H1 (cell line): ENCODE measurements around the gene NCCRP1. TPM values are rescaled to one million over a fixed set of nuclear protein-coding genes. Genes with fewer than 3 reads are reported as not detected.

Source experiments
- CTCF ChIA-PET: fragments of 300-600 bp; sonication (Branson Sonifier 250); formaldehyde crosslinking; loops from one replicate; lab custom pipeline; 2021; ENCODE audit not compliant: partially characterized antibody; lab: Charles Lee
- POLR2A ChIA-PET: fragments of 300-600 bp; sonication (Branson Sonifier 250); formaldehyde crosslinking; loops from one replicate; lab custom pipeline; 2021; ENCODE audit warnings: inconsistent platforms; ENCODE audit not compliant: partially characterized antibody; lab: Charles Lee
- DNase-seq, 2 experiments: peaks; one replicate each; pipeline versions ENCODE4 v3.0.0 to v3.0.0-alpha.2; 2010 to 2022; ENCODE audit warnings: low spot score in 2 of 2, low read depth in 1 of 2, mixed read lengths in 1 of 2
- FAIRE-seq: peaks from 2 replicates; lab custom pipeline; 2011; peaks lifted over from hg19 to GRCh38; lab: Jason Lieb, UNC
- H2AFZ ChIP-seq: 2 replicates; pipeline ENCODE4 v1.8.1; 2012; ENCODE audit warnings: low read length, inconsistent platforms
- H2AK5ac ChIP-seq: 2 replicates; pipeline ENCODE4 v1.6.1; 2013; ENCODE audit warnings: low read depth, low read length
- H2BK120ac ChIP-seq: replicated peaks from 2 replicates; pipeline ENCODE3; 2013; ENCODE audit warnings: low read depth, low read length, inconsistent platforms
- H2BK12ac ChIP-seq: 2 replicates; pipeline ENCODE4 v1.6.1; 2013; ENCODE audit warnings: low read depth, low read length
- H2BK15ac ChIP-seq: 2 replicates; pipeline ENCODE4 v1.6.1; 2013; ENCODE audit warnings: low read length
- H2BK20ac ChIP-seq: 2 replicates; pipeline ENCODE4 v1.6.1; 2013; ENCODE audit warnings: low read length
- H2BK5ac ChIP-seq: 2 replicates; pipeline ENCODE4 v1.6.1; 2013; ENCODE audit warnings: low read depth, low read length
- H3K14ac ChIP-seq: 2 replicates; pipeline ENCODE4 v1.6.1; 2013; ENCODE audit warnings: inconsistent platforms; ENCODE audit not compliant: insufficient read length
- H3K18ac ChIP-seq: 2 replicates; pipeline ENCODE4 v1.6.1; 2013; ENCODE audit warnings: low read length; ENCODE audit errors: extremely low read depth
- H3K23ac ChIP-seq: 2 replicates; pipeline ENCODE4 v1.6.1; 2013; ENCODE audit warnings: inconsistent platforms; ENCODE audit not compliant: insufficient read length
- H3K23me2 ChIP-seq: 2 replicates; pipeline ENCODE4 v1.6.1; 2013; ENCODE audit warnings: low read depth, low read length
- H3K27ac ChIP-seq: 2 replicates; pipeline ENCODE4 v1.6.1; 2011; ENCODE audit warnings: low read depth, low read length, inconsistent platforms
- H3K27me3 ChIP-seq, 4 experiments: replicated peaks in 1 of 4; 1 replicate in 1 of 4; 2 replicates in 3 of 4; pipeline versions ENCODE4 v1.6.1 to v1.8.1; 2011 to 2013; ENCODE audit warnings: low read length in 3 of 4, mild to moderate bottlenecking in 3 of 4, inconsistent platforms in 2 of 4, mixed read lengths in 2 of 4, moderate library complexity in 1 of 4; ENCODE audit not compliant: control insufficient read depth in 3 of 4, insufficient read depth in 3 of 4; ENCODE audit errors: extremely low read depth in 1 of 4
- H3K36me3 ChIP-seq, 4 experiments: 2 replicates each; pipeline versions ENCODE4 v1.6.1 to v1.8.1; 2011 to 2013; ENCODE audit warnings: mild to moderate bottlenecking in 4 of 4, low read length in 3 of 4, moderate library complexity in 2 of 4, control low read depth in 1 of 4, inconsistent platforms in 1 of 4; ENCODE audit not compliant: insufficient read depth in 4 of 4, control insufficient read depth in 2 of 4
- H3K4ac ChIP-seq: replicated peaks from 2 replicates; pipeline ENCODE3; 2013; ENCODE audit warnings: low read length, low read depth, mixed read lengths, inconsistent platforms; ENCODE audit not compliant: insufficient read length
- H3K4me1 ChIP-seq, 4 experiments: replicated peaks in 1 of 4; 1 replicate in 1 of 4; 2 replicates in 3 of 4; pipeline versions ENCODE4 v1.6.1 to v1.8.1; 2011 to 2013; ENCODE audit warnings: low read length in 3 of 4, inconsistent platforms in 2 of 4, mixed read lengths in 1 of 4; ENCODE audit not compliant: insufficient read depth in 4 of 4, control insufficient read depth in 3 of 4
- H3K4me2 ChIP-seq, 2 experiments: 2 replicates each; pipeline versions ENCODE4 v1.6.1 to v1.8.1; 2011 to 2013; ENCODE audit warnings: low read depth in 2 of 2, low read length in 2 of 2, control low read depth in 1 of 2, inconsistent platforms in 1 of 2, mild to moderate bottlenecking in 1 of 2; ENCODE audit not compliant: insufficient read depth in 1 of 2
- H3K4me3 ChIP-seq, 4 experiments: fragments of 200-600, 300-600 bp in 1 of 4; sonication (generic), shearing (Covaris generic), sonication (Bioruptor Twin) in 1 of 4; 2 replicates each; pipeline versions ENCODE4 v1.5.1 to v1.8.1; 2011 to 2016; ENCODE audit warnings: low read length in 4 of 4, low read depth in 3 of 4, control low read depth in 2 of 4, inconsistent platforms in 2 of 4, mild to moderate bottlenecking in 2 of 4, mixed read lengths in 1 of 4, moderate library complexity in 1 of 4; ENCODE audit not compliant: insufficient read depth in 2 of 4; ENCODE audit errors: extremely low read depth in 1 of 4
- H3K56ac ChIP-seq: replicated peaks from 2 replicates; pipeline ENCODE3; 2013; ENCODE audit warnings: low read depth, mild to moderate bottlenecking, mixed read lengths, low read length, inconsistent platforms; ENCODE audit not compliant: insufficient read length
- H3K79me1 ChIP-seq: 2 replicates; pipeline ENCODE4 v1.6.1; 2013; ENCODE audit warnings: low read depth, low read length, control low read depth
- H3K79me2 ChIP-seq, 2 experiments: 2 replicates each; pipeline versions ENCODE4 v1.6.1 to v1.8.1; 2012 to 2013; ENCODE audit warnings: low read length in 2 of 2, mild to moderate bottlenecking in 2 of 2, inconsistent platforms in 1 of 2; ENCODE audit not compliant: insufficient read depth in 2 of 2, control insufficient read depth in 1 of 2
- H3K9ac ChIP-seq, 4 experiments: replicated peaks in 1 of 4; 1 replicate in 1 of 4; 2 replicates in 3 of 4; pipeline versions ENCODE4 v1.6.1 to v1.8.1; 2011 to 2013; ENCODE audit warnings: low read depth in 3 of 4, low read length in 3 of 4, control low read depth in 2 of 4, mild to moderate bottlenecking in 2 of 4, moderate library complexity in 2 of 4, inconsistent platforms in 1 of 4; ENCODE audit errors: extremely low read depth in 1 of 4
- H3K9me3 ChIP-seq, 2 experiments: 2 replicates each; pipeline versions ENCODE4 v1.6.1 to v1.8.1; 2012 to 2013; ENCODE audit warnings: mild to moderate bottlenecking in 2 of 2, moderate library complexity in 2 of 2, control low read depth in 1 of 2, inconsistent platforms in 1 of 2, low read depth in 1 of 2, low read length in 1 of 2, mixed read lengths in 1 of 2; ENCODE audit not compliant: insufficient read depth in 2 of 2
- H4K20me1 ChIP-seq, 2 experiments: replicated peaks in 1 of 2; 2 replicates each; pipeline versions ENCODE3 to v1.8.1; 2011 to 2013; ENCODE audit warnings: inconsistent platforms in 2 of 2, low read length in 2 of 2, mild to moderate bottlenecking in 1 of 2; ENCODE audit not compliant: insufficient read depth in 2 of 2, control insufficient read depth in 1 of 2
- H4K5ac ChIP-seq: 2 replicates; pipeline ENCODE4 v1.6.1; 2013; ENCODE audit warnings: low read length, low read depth, mixed read lengths, inconsistent platforms; ENCODE audit not compliant: insufficient read length
- H4K8ac ChIP-seq: 2 replicates; pipeline ENCODE4 v1.8.0; 2013; ENCODE audit warnings: mild to moderate bottlenecking, moderate library complexity, low read length, inconsistent platforms; ENCODE audit not compliant: insufficient read depth; ENCODE audit errors: extremely low read depth
- H4K91ac ChIP-seq: replicated peaks from 2 replicates; pipeline ENCODE3; 2013; ENCODE audit warnings: low read length, mixed read lengths, inconsistent platforms; ENCODE audit not compliant: insufficient read length
- BACH1 ChIP-seq: IDR thresholded peaks from 2 replicates; pipeline ENCODE4 v1.6.1; 2012; ENCODE audit warnings: low read length, improper control_type of control experiment
- NANOG ChIP-seq: IDR thresholded peaks from 2 replicates; pipeline ENCODE4 v1.6.1; 2011; ENCODE audit warnings: low read length, low read depth, mild to moderate bottlenecking, inconsistent platforms; ENCODE audit not compliant: insufficient read depth, poor library complexity, severe bottlenecking
- POU5F1 ChIP-seq: IDR thresholded peaks from 2 replicates; pipeline ENCODE4 v1.6.1; 2011; ENCODE audit warnings: low read depth, mild to moderate bottlenecking, low read length, moderate library complexity
- RBBP5 ChIP-seq: IDR thresholded peaks from 2 replicates; pipeline ENCODE4 v1.7.1; 2012; ENCODE audit warnings: low read depth, mild to moderate bottlenecking, inconsistent platforms, low read length, moderate library complexity, borderline replicate concordance
- SIN3A ChIP-seq, 2 experiments: IDR thresholded peaks in 1 of 2; conservative IDR thresholded peaks in 1 of 2; 2 replicates each; pipeline ENCODE4 v1.6.1; 2011 to 2012; ENCODE audit warnings: low read length in 2 of 2, improper control_type of control experiment in 1 of 2, low read depth in 1 of 2, mild to moderate bottlenecking in 1 of 2
- SP2 ChIP-seq: IDR thresholded peaks from 2 replicates; pipeline ENCODE4 v1.6.1; 2012; ENCODE audit warnings: mild to moderate bottlenecking, low read length, inconsistent platforms
- SP4 ChIP-seq: IDR thresholded peaks from 2 replicates; pipeline ENCODE4 v1.6.1; 2012; ENCODE audit warnings: low read length, inconsistent platforms
- TBP ChIP-seq: IDR thresholded peaks from 2 replicates; pipeline ENCODE4 v1.6.1; 2011; ENCODE audit warnings: low read depth, low read length, improper control_type of control experiment
- USF2 ChIP-seq: IDR thresholded peaks from 2 replicates; pipeline ENCODE4 v1.6.1; 2011; ENCODE audit warnings: low read length, improper control_type of control experiment
- YY1 ChIP-seq: IDR thresholded peaks from 2 replicates; pipeline ENCODE4 v1.6.1; 2011; ENCODE audit warnings: low read depth, mild to moderate bottlenecking, low read length
- ZNF274 ChIP-seq: IDR thresholded peaks from 2 replicates; pipeline ENCODE4 v1.7.0; 2012; ENCODE audit warnings: low read length, borderline replicate concordance; ENCODE audit errors: extremely low read depth
- WGBS, 2 experiments: shearing (Covaris generic) in 1 of 2; methylation state at CpG; one replicate each; pipeline versions ENCODE4 v1.1.6 to v1.1.7; 2013 to 2015; ENCODE audit warnings: low lambda C conversion rate in 2 of 2, mixed read lengths in 2 of 2, inconsistent platforms in 1 of 2, low coverage in 1 of 2, missing lambda C conversion rate in 1 of 2; ENCODE audit not compliant: insufficient replicate concordance in 2 of 2, insufficient coverage in 1 of 2, insufficient read length in 1 of 2; ENCODE audit errors: extremely low coverage in 1 of 2, missing lambda C conversion rate in 1 of 2; 5-methylcytosine and 5-hydroxymethylcytosine counted together
- polyA plus RNA-seq, 7 experiments: library from polyadenylated mRNA; depleted of rRNA in 3 of 7; stranded (reverse) in 5 of 7; unstranded in 2 of 7; fragments of >200 nt in 5 of 7; fragments of 200-250 nt in 2 of 7; gene quantifications; 1 replicate in 5 of 7; 2 replicates in 1 of 7; 4 replicates in 1 of 7; pipeline versions ENCODE4 v1.2.1 to v1.2.3, GENCODE V29; 2011 to 2013; ENCODE audit warnings: missing spikeins in 2 of 7, mixed read lengths in 2 of 7
- total RNA-seq: library from RNA; stranded (reverse); fragmentation: NEBNext Ultra II Directional; extraction: Animal tissue kit (Norgen Biotek cat#: 25700); gene quantifications from 2 replicates; pipeline ENCODE4 v1.2.1, GENCODE V29; 2021

The NCCRP1 gene
- total and polyA plus RNA-seq, 2 of the 8 experiments (the other 6 are each of a cell fraction or from before 2014, with no cell fraction given): 2.8 to 7.9 TPM

- CTCF ChIA-PET: interaction anchor here (0.5 to 6.1 kb wide), 20 partner anchors 8 to 348 kb away, joined by 3 to 85 read pairs (median 5); partner anchors contain the start of genes GMFG, NCCRP1 and SYCN
- no peak overlapping the region for H3K9ac ChIP-seq
- no peak overlapping the region for H2BK120ac ChIP-seq
- no peaks in the 10 kb centered on the region for H3K23me2 ChIP-seq
- H3K79me2 ChIP-seq: no peaks in the 10 kb centered on the region
- H3K4me1 ChIP-seq: 0 out of 7 replicates have a peak, but pooled peaks cover 0 to 3% (median 0%) of the 10 kb centered on the region in 4 experiments
- no peak overlapping the region for H4K5ac ChIP-seq
- H3K4ac ChIP-seq: no peak overlapping the region
- H3K14ac ChIP-seq: no peak overlapping the region
- H3K79me1 ChIP-seq: no peaks in the 10 kb centered on the region
- no peak overlapping the region for H2BK15ac ChIP-seq
- H2BK12ac ChIP-seq: no peak overlapping the region
- H3K18ac ChIP-seq: no peak overlapping the region
- POLR2A ChIA-PET: interaction anchor here (1.0 to 1.1 kb wide), 2 partner anchors 83 to 92 kb away, joined by 3 read pairs; no protein-coding TSS in a partner anchor
- H2BK5ac ChIP-seq: no peak overlapping the region
- no peak overlapping the region for H3K56ac ChIP-seq
- H2AK5ac ChIP-seq: no peak overlapping the region
- H3K27me3 ChIP-seq: peaks cover 0 to 2% (median 0%) of the 10 kb centered on the region in 4 experiments; a peak in 1 of 7 replicates
- peaks cover 0 to 3% of the 10 kb centered on the region in 2 experiments; a peak in 1 of 4 replicates for H3K9me3 ChIP-seq
- H3K4me2 ChIP-seq: no peak overlapping the region
- no peak for FAIRE-seq
- no peaks in the 10 kb centered on the region for H4K20me1 ChIP-seq
- H3K4me3 ChIP-seq: no peak overlapping the region
- no peak overlapping the region for H4K91ac ChIP-seq
- no peak overlapping the region for H3K23ac ChIP-seq
- H3K36me3 ChIP-seq: no peaks in the 10 kb centered on the region
- no peak overlapping the region for H4K8ac ChIP-seq
- 80% methylated on average over 13 of the region's 13 CpGs; no CpG with 5 or more reads in 1 of the 2 experiments for WGBS, 2 experiments
- no peak overlapping the region for H3K27ac ChIP-seq
- no peak for DNase-seq
- no peak overlapping the region for H2AFZ ChIP-seq
- H2BK20ac ChIP-seq: no peak overlapping the region
- TF ChIP-seq SP4 (no peak), POU5F1 (no peak), NANOG (no peak), BACH1 (no peak), TBP (no peak), YY1 (no peak), SIN3A (conservative IDR thresholded peaks at IDR 0.05 in 1 of 2, IDR thresholded peaks at IDR 0.05 in 1 of 2; ENCODE audit: low read depth in 1 of 2, low read length in 2 of 2) (no peak), USF2 (no peak), SP2 (no peak), ZNF274 (no peak), RBBP5 (no peak)
Measured at GRCh38 chr19:39211731-39212374, 15.1 kb downstream of the NCCRP1 start.
